Activated CD8-positive, alpha-beta memory T cell treated with anti-CD3 and anti-CD28 coated beads for 4 hours (primary cell): ENCODE results near the gene DHRS3.

ENCODE experiments used
- DNase-seq, 2 donors: peaks; one replicate each; pipeline ENCODE4 v3.0.0-alpha.2; 2020; ENCODE audit warnings: low read depth in 2 of 2

Gene DHRS3

DNA sequence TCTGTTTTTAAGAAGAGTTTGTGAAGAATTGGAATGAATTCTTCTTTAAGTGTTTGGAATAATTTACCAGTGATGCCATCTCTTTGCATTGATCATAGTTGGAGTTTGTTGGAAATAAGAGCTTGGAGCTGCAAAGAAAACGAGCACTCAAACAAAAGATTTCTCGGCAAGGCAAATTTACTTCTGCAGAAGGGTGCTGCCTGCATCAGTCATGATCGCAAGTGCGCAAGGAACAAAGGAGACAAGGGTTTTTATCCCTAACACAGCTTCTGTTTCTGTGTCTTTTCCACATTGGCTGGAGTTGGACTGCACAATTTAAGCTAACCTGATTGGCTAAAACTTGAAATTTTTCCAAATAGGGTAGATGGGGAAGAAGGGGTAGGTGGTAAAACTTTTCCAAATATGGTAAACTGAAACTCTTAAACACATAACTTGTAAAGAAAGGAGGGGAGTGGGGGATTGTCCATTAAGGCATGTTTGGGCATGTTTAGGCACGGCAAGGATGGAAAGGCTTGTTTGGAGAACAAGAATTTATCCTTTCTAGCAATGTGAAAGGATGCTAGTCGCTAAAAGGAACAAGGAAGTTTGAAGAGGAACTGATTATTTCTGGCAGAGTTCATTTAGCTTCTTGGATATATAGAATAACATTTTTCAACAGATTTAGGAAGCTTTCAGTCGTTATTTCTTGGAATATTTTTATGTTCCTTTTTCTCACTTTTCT, 22.4 kb upstream of the DHRS3 start:
- no peak for DNase-seq

DNA sequence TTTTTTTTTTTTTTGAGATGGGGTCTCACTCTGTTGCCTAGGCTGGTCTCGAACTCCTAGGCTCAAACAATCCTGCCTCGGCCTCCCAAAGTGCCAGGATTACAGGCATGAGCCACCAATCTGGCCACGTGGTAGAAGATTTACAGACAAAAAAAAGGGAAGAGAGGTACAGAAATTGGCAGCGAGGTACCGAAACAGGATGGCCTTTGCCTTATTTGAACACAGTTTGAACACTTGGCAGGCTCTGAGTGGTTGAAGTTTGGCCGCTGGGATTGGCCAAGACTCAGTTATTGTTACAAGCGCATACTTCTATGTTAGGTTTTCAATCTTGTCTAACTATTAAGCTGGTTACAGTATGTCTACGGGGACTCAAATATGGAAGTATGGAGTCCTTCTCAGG, 19.7 kb upstream of the DHRS3 start:
- DNase-seq: no peak

DNA sequence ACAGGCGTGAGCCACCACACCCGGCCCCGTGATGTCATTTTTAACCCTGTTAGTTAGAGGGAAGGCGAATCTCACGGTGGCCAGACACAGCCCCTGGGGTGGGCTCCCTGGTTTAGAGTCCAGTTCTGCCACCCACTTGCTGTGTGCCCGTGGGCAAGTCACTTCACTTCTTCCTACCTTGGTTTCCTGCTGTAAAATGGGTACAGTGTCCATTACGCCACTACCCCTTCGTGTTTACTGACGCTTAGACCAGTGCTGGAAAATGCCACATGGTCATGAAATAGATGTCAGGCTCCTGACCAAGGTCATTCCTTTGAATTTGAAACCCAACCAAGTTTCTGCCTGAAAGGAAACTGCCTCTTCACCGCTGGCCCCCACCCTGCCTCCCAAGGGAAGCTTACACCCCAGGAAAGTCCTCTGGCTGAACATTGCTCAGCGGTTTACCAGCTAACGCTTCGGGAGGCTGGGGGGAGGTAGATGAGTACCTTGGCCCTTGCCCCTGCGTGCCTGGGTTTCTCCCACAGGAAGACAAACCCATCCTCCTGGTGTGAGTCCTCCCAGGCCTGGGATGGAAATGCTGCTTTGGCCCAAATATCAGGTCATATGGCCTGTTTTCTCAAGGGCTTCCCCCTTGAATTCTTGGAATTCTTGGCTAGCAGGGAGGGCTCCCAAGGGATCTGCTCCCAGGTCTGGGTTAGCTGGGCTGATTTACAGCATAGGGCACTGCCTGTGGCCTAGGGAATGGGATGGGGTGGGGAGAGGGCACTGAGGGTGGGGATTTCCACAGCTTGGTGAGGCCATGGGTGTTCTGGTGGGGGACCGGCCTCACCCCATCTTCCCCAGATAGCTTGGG, 18.3 kb upstream of the DHRS3 start:
- DNase-seq: no peak

DNA sequence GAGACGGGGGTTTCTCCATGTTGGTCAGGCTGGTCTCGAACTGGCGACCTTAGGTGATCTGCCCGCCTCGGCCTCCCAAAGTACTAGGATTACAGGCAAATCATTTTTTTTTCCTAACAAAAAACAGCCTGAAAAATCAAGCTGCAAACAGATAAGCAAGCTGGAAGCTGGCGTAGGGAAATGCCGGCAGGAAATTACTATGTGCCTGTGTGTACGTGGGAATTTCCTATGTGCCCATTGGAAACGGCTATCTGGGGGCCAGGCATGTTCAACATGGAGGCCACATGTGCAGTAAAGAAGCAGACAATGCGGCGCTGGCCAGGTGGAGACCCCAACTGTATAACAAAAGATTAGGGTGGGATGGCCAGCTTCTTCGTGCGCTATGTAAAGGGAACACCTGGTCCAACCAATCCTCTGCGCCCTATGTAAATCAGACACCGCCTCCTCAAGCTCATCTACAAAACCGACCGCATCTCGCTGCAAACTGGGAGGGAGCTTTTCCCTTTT, 16.7 kb upstream of the DHRS3 start:
- no peak for DNase-seq

DNA sequence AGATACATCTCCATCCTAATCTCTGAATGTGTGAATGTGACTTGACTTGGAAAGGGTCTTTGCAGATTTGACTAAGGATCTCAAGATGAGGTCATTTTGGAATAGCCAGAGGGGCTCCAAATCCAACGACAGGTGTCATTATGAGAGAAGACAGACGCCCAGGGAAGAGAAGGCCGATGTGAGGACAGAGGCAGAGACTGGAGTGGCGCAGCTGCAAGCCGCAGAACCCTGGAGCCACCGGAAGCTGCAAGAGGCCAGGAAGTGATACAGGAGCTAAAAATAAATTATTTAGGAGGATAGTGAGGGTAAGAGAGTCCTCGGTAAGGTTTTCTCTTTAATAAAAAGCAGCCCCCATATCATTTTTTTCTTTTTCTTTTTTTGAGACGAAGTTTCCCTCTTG, 16.1 kb upstream of the DHRS3 start:
- DNase-seq: no peak

DNA sequence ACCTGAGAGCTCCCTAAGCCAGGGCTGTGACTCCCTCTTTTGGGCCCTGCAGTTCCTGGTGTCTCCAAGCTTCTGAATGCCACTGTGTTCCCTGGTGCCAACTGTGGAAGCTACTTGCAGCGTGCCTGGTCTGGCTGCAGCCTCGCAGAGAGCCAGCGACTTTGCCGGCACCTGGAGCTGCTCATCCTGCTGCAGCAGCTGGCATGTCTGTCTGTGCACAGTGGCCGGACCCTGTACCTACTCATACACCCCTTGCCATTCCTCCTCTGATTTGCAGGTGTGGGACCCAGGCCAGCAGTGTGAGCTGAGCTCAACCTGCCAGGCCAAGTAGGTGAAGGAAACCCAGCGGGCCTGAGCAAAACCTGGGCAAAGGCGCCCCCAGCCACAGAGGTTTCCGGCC, 13.6 kb upstream of the DHRS3 start:
- DNase-seq: no peak

DNA sequence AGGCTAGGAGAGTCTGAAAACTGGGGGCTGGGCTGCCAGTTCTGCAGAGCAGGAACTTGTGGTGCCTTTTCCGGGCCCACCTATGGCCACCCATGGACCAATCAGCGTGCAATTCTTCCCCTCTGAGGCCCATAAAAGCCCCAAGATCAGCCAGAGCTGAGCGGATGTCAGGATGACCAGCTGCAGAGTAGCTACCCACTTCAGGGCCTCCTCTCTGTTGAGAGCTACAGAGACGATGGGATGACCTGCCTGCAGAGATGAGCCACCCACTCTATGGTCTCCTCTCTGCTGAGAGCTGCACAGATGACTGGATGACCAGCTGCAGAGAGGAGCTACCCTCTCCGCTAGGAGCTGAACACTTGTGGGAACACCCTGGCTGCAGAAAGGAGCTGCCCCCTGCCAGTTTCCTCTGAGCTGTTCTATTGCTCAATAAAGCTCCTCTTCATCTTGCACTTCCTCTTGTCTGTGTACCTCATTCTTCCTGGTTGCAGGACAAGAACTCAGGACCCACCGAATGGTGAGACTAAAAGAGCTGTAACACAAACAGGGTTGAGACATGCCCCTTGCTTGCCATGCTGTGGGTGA, 13.0 kb upstream of the DHRS3 start:
- DNase-seq: no peak

DNA sequence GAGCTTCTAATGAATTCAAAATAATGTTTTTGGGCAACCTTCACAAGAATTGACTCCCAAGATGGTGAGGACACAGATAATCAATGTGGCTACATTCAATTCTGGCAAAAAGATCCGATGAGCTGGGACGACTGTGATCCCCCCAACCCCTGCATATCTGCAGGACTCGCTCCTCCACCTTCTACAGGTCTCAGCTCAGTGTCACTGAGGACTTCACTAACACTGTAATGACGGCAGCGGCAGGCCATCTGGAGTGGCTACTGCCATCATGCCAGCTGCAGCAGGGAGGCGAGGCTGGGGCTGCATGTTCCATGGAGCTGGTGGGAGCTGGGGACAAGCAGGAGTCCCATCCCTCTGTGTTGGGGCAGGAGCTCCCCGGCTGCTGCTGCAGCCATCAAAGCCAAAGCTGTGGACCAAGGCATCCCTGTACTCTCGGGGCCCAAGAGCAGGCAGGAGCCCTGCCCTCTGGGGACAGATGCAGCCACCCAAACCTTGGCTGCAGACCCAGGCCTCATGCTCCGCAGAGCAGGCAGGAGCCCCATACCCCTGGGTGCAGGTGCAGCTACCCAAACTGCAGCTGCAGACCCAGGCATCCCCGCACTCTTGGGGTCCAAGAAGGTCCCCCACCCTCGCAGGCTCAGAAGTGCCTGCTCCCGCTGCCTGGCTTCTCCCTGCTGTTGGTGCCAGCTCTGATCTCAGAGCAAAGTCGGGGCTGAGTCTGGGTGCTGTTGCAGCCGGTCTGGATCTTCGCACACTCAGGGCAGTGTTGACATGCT, 12.2 kb upstream of the DHRS3 start:
- DNase-seq: no peak

DNA sequence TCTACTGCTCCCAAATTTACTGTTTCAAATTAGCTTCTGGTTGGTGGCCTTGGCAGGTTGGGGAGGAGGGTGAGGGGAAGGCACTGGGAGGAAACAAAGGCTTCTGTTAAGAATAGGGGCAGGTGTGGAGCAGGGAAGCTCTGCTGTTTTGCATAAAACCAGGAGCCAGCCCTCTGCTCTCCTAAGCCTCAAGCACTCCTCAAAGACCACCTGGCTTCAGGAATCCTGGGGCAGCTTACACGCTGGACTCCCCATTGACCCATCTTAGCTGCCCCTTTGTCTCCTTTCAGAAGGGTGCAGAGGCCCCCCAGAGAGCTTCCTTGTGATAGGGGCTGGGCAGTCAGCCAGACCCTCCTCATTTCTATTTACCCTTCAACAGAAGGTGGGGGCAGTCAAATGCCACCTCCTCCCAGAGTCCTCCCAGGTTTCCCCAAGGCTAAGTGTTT, 11.5 kb upstream of the DHRS3 start:
- no peak for DNase-seq

DNA sequence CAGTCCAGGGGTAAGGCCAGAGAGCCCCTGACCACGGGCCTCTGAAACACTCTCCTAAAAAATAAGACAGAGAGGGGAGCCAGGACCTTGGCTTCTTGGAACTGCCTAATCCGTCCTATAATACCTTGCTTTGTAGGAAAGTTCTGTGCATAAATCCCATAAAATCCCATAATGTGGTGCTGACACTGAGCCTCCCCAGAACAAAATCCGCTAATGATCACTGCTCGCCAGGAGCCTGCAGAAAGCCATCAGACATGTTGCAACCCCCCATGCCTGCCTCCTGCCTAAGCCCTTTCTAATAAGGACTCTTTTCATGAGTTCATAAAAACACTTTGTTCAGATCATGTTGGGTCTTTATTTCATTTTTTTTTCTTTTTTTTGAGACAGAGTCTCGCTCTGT, 9.3 kb upstream of the DHRS3 start:
- no peak for DNase-seq

DNA sequence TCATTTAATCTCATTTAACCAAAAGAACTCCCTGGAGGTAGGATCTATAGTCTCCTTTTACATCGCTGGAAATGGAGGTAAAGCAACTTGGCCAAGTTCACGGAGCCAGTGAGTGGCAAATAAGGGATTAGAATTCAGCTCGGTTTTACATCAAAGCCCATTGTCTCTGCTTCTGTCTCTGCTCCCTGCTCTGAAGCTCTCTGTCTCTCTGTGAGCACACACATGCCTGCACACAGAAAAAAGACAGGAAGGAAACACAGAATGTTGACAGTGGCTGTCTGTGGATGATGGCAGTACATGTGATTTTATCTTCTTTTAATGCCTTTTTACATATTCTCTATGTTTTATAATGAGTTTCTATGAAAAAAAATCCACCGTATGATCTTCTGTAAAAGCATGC, 8.9 kb upstream of the DHRS3 start:
- no peak for DNase-seq

DNA sequence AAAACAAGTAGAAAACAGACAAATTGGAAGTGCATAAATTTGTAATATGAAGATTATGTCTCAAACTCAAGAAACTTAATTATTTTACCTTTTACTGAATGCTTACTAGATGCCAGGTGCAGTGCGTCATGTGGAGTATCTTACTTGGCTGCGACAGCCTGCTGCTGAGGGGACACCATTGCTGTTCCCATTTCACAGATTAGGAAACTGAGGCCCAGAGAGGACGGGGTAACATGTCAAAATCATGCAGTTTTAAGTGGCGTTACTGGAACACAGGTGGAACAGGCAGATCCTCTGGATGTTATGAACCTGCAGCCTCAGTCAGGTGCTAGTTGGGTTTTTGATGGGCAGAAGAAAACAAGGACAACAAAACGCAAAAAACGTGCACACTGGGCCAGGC, 7.3 kb upstream of the DHRS3 start:
- DNase-seq: no peak

DNA sequence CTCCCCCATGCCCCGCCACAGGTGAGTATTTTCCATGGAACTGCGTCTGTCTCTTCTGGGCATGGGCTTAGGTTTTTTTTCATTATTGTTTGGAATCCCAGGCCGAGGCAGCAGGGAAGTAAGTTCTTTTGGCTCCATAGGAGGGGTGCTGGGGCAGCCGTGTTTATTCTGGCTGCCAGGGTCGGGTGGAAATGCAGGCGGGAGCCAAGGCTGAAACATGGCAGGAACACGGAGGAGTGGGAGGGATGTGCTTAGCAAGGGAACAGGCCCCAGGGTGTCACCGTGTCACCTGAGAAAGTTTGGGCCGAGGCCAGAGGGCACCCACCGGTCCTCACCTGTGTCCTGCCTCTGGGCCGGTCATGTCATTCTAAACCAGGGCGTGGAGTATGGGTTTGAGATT, 4.5 kb upstream of the DHRS3 start:
- no peak for DNase-seq

DNA sequence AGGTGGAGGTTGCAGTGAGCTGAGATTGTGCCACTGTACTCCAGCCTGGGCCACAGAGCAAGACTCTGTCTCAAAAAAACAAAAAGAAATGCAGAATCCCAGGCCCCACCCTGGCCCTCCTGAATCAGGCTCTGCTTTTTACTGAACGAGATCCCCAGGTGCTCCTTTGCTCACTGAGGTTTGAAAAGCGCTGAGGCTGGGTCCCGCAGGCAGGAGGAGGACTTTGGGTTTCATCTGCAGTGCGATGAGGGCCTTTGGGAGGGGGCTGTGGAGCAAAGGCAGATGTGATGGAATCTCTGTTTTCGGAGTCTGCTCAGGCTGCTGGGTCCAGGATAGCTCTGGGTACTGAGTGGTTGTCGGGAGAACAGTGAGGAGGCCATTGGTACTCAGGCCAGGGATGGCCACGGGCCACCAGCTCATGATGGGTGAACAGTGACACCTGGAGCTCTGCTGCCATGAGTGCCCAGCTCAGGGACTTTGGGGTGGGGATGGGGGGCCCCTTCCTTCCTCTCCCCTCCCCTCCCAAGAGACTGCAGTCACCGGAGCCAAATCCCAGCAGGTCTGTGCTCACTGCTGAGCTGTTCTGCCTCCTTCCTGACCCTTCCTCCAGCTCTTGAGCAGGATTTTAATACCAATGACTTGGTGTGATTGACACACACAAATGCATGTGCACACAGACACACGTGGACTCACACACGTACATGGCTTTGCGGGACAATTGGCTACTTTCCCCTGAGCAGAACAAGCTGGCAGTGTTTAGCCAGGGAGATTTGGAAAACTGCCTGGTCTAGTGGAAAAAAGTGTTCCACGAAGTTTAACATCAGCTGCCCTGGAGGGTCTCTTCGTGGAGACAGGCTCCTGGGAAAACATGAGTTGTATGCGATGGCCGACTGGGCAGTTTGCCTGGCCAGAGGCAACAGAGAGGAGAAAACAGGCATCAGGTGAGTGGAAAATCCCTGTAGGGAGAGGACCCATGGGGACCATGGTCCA, 3.6 kb upstream of the DHRS3 start:
- DNase-seq: no peak

DNA sequence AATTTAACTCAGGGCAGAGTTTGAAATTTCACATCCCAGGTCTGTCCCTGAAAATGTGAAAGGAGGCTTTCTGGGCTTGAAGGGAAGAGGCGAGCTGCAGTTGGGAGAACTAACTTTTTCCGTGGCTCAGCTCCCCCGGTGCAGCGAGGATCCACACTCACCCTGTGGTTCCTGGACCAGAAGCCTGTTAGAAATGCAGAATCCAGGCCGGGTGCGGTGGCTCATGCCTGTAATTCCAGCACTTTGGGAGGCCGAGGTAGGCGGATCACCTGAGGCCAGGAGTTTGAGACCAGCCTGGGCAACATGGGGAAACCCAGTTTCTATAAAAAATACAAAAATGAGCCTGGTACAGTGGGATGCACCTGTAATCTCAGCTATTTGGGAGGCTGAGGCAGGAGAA, 2.9 kb upstream of the DHRS3 start:
- no peak for DNase-seq

DNA sequence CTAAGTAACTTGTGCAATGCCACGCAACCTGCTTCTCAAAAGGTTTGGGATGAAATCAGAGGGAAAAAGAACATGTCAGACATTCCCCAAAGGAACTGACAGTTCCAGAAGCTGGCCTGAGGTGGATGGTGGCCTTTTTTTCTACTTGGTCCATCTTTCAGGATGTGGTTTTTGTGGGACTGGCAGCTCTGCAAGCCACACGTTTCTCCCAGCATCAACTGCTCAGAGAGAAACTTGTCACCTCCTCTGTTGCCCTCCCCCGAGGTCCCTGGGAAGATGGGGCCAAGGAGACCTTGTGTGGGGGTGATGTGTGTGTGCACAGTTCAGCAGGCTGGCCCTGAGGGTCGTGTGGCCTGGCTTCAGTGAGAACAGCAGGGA, 2.5 kb upstream of the DHRS3 start:
- no peak for DNase-seq

DNA sequence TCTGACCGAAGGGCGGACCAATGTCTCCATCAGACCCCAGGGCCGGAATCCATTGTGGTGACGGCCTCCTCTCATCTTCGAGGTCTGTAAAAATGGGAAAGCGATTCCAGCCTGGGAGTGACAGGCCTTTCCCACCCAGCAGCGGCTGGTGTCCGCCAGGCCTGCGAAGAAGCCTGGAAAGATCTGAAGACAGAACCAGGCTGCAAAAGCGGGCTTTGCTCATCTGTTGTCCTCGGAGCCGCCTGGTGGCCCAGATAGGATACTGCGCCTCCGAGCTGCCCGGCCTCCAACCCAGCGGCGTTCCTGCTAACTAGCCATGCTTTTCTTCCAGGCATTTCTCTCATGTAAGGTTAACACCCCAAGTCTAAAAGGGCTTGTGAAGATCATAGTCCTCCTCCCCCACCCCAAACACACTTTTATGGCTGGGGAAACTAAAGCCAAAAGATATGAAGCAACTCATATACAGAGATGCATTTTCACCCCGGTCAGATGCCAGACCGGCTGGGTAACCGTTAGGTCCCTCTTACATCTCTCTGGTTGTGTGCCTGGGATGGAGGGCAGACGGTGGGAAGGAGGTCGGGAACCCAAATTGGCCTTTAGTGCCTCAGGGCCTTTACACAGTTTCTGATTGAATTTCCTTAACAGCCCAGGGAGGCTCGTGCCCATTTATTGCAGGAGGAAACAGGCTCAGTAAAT, 1.9 kb upstream of the DHRS3 start:
- DNase-seq: peak; percentile 47 to 49

DNA sequence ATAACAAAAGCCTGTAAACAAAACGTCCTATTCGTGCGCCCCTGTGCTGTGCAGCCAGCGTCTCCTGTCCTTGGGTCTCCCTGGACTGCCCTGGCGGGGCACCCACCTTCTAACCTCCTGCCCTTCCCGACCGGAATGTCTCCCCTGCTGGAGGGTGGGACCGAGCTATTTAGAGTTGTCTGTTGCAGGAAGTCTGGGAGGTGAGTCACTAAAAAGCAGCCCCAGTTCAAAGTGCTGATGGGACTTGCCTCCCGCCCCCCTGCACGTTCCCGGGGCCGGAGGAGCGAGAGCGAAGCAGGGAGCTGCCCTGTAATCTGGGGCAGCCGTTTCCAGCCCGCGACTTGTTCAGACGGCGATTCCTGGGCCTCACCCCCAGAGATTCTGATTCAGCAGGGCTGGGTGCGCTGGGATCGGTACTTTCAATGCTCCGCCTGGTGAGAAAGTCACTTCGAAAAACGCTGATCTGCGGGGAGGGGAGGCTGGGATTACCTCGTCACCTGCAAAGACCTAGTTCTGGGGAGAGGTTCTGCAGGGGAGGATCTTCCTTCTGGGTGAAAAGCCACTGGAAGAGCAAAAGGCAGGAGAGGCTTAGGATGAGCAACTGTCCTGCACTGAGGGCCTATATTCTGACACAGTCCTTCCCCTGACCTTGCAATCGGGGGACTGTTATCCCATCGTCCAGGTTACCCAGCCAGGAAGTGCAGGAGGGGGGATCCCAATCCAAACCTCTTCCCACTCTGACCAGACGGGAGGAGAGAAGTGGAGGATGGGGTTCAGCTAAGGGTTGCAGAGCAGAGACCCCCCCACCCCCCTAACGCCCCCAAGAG, 1.2 kb upstream of the DHRS3 start:
- peak; percentile 42 to 47 for DNase-seq

DNA sequence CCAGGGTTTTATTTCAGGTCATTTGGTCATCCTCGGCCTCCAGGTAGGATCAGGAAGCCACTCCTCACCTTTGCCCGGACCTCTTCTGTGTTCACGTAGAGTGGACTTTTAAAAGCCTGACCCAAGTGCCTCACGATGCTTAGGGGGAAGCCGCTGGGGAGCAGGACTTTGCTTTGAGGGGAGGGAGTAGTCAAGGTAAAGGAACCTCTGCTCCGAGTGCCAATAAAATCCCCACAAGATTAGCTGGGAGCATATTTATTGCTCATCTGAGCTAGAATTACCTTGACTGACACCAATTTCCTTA, 603 bp upstream of the DHRS3 start:
- DNase-seq: no peak

DNA sequence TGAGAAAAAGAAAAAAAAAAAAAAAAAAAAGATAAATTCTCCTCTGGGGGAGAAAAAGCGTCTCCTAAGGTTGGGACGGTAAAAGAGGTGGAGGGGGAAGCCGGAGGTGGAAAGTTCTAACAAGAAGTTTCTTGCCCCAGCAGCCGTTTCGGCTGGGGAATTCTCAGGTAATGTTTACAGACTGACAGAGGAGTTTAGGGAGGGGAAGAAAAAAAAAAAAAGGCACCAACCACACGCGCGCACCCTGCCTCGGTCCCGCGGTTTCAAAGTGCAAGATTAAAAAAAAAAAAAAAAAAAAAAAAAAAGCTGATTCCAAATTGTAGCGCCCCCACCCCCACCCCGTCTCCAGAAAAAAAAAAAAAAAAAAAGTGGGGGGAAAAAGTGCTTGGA, 504 bp downstream of the DHRS3 start:
- DNase-seq: no peak
